ENCODE data around the gene DMRT1. TPM values are rescaled to one million over a fixed set of nuclear protein-coding genes. Genes with fewer than 3 reads are reported as not detected.

The DMRT1 gene
- total RNA-seq, 1 experiment from 2014 or later: 0.47 TPM

DNA sequence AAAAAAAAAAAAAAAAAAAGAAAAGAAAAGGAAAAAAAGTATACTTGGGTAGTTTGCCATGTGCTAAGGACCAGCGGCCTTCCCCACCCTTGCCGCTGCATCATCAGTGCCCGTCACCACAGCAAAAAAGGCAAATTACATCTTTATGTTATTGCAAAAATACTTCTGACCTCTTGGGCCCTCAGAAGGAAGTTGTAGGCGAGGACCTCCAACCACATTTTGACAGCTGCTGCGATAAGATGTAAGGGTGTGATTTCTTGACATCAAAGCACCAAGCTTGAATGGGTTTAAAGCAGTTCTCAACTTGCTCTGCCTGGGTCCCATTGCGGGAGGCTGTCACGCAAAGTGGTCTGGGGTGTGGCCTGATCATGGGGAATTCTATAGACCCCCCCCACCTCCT, 39.2 kb downstream of the DMRT1 start:
- RAD21 ChIA-PET (ENCODE audit: low non-redundant PET in 1 of 2, low total read pairs in 2 of 2, uncharacterized antibody in 2 of 2, unreplicated experiment in 2 of 2): no interaction called here
- intact Hi-C loops (cut with micrococcal nuclease): no loop called here
- no peaks in the 10 kb centered on the region for H3K9me3 ChIP-seq (ENCODE audit: control insufficient read depth in 1 of 2, insufficient read depth in 1 of 2, low read depth in 1 of 2, low read length in 2 of 2)
- H3K4me2 ChIP-seq (ENCODE audit: low read length): no peak overlapping the region
- no peak for DNase-seq (ENCODE audit: low read depth, low spot score)
- no peak overlapping the region for H3K27ac ChIP-seq (ENCODE audit: low read depth, low read length)
- no peak overlapping the region for H3K9ac ChIP-seq (ENCODE audit: low read length)
- CTCF ChIA-PET: no interaction called here
- no TSS peak for BruUV-seq (replicated peaks)
- POLR2A ChIA-PET: no interaction called here
- H3K9me2 ChIP-seq (ENCODE audit: insufficient read depth): no peaks in the 10 kb centered on the region
- H3K27me3 ChIP-seq (ENCODE audit: insufficient read depth, low read length): no peaks in the 10 kb centered on the region
- TF ChIP-seq, protein P1, sequence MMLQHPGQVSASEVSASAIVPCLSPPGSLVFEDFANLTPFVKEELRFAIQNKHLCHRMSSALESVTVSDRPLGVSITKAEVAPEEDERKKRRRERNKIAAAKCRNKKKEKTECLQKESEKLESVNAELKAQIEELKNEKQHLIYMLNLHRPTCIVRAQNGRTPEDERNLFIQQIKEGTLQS (IDR thresholded peaks at IDR 0.05): no peak
- no peak for TF ChIP-seq CBX3 (IDR thresholded peaks at IDR 0.05; ENCODE audit: low read depth)
- TF ChIP-seq SRF (IDR thresholded peaks at IDR 0.05; ENCODE audit: low read depth): no peak
- TF ChIP-seq YY1 (IDR thresholded peaks at IDR 0.05; ENCODE audit: extremely low read depth, insufficient replicate concordance, low read depth, low read length): no peak
- TF ChIP-seq FOSL1 (IDR thresholded peaks at IDR 0.05; ENCODE audit: low read depth): no peak
- no peak for TF ChIP-seq SP1 (IDR thresholded peaks at IDR 0.05; ENCODE audit: low read depth)
- TF ChIP-seq, protein P2, sequence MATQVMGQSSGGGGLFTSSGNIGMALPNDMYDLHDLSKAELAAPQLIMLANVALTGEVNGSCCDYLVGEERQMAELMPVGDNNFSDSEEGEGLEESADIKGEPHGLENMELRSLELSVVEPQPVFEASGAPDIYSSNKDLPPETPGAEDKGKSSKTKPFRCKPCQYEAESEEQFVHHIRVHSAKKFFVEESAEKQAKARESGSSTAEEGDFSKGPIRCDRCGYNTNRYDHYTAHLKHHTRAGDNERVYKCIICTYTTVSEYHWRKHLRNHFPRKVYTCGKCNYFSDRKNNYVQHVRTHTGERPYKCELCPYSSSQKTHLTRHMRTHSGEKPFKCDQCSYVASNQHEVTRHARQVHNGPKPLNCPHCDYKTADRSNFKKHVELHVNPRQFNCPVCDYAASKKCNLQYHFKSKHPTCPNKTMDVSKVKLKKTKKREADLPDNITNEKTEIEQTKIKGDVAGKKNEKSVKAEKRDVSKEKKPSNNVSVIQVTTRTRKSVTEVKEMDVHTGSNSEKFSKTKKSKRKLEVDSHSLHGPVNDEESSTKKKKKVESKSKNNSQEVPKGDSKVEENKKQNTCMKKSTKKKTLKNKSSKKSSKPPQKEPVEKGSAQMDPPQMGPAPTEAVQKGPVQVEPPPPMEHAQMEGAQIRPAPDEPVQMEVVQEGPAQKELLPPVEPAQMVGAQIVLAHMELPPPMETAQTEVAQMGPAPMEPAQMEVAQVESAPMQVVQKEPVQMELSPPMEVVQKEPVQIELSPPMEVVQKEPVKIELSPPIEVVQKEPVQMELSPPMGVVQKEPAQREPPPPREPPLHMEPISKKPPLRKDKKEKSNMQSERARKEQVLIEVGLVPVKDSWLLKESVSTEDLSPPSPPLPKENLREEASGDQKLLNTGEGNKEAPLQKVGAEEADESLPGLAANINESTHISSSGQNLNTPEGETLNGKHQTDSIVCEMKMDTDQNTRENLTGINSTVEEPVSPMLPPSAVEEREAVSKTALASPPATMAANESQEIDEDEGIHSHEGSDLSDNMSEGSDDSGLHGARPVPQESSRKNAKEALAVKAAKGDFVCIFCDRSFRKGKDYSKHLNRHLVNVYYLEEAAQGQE (IDR thresholded peaks at IDR 0.05; ENCODE audit: low read depth): no peak
- TF ChIP-seq, protein P3, sequence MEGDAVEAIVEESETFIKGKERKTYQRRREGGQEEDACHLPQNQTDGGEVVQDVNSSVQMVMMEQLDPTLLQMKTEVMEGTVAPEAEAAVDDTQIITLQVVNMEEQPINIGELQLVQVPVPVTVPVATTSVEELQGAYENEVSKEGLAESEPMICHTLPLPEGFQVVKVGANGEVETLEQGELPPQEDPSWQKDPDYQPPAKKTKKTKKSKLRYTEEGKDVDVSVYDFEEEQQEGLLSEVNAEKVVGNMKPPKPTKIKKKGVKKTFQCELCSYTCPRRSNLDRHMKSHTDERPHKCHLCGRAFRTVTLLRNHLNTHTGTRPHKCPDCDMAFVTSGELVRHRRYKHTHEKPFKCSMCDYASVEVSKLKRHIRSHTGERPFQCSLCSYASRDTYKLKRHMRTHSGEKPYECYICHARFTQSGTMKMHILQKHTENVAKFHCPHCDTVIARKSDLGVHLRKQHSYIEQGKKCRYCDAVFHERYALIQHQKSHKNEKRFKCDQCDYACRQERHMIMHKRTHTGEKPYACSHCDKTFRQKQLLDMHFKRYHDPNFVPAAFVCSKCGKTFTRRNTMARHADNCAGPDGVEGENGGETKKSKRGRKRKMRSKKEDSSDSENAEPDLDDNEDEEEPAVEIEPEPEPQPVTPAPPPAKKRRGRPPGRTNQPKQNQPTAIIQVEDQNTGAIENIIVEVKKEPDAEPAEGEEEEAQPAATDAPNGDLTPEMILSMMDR (IDR thresholded peaks at IDR 0.05 in 2 of 3, conservative IDR thresholded peaks at IDR 0.05 in 1 of 3; ENCODE audit: borderline replicate concordance in 1 of 3, insufficient read depth in 1 of 3, low read depth in 2 of 3, low read length in 2 of 3): no peak
- TF ChIP-seq POLR2AphosphoS5 (IDR thresholded peaks at IDR 0.05; ENCODE audit: low read depth, low read length): no peak
- TF ChIP-seq ELF1 (IDR thresholded peaks at IDR 0.05; ENCODE audit: borderline replicate concordance, low read depth): no peak
- TF ChIP-seq, protein P4, sequence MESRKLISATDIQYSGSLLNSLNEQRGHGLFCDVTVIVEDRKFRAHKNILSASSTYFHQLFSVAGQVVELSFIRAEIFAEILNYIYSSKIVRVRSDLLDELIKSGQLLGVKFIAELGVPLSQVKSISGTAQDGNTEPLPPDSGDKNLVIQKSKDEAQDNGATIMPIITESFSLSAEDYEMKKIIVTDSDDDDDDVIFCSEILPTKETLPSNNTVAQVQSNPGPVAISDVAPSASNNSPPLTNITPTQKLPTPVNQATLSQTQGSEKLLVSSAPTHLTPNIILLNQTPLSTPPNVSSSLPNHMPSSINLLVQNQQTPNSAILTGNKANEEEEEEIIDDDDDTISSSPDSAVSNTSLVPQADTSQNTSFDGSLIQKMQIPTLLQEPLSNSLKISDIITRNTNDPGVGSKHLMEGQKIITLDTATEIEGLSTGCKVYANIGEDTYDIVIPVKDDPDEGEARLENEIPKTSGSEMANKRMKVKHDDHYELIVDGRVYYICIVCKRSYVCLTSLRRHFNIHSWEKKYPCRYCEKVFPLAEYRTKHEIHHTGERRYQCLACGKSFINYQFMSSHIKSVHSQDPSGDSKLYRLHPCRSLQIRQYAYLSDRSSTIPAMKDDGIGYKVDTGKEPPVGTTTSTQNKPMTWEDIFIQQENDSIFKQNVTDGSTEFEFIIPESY (IDR thresholded peaks at IDR 0.05; ENCODE audit: extremely low read depth, insufficient replicate concordance, low read length): no peak
- no peak for TF ChIP-seq SIN3A (IDR thresholded peaks at IDR 0.05; ENCODE audit: low read depth)
- TF ChIP-seq, protein P5, sequence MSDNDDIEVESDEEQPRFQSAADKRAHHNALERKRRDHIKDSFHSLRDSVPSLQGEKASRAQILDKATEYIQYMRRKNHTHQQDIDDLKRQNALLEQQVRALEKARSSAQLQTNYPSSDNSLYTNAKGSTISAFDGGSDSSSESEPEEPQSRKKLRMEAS (IDR thresholded peaks at IDR 0.05): no peak
- no peak for TF ChIP-seq EZH2phosphoT487 (IDR thresholded peaks at IDR 0.05; ENCODE audit: borderline replicate concordance)
- TF ChIP-seq ZNF274 (IDR thresholded peaks at IDR 0.05; ENCODE audit: low read depth, low read length): no peak
- no peak for TF ChIP-seq CEBPB (IDR thresholded peaks at IDR 0.05; ENCODE audit: low read depth)
- no peak for TF ChIP-seq EZH2 (IDR thresholded peaks at IDR 0.05)
- TF ChIP-seq RAD21 (IDR thresholded peaks at IDR 0.05; ENCODE audit: low read depth): no peak
- no peak for TF ChIP-seq TCF7L2 (IDR thresholded peaks at IDR 0.05; ENCODE audit: borderline replicate concordance, extremely low read depth, insufficient read depth, insufficient read length)
- H3K4me1 ChIP-seq (ENCODE audit: control insufficient read depth in 1 of 2, insufficient read depth in 2 of 2, low read length in 2 of 2): no peaks in the 10 kb centered on the region
- no peaks in the 10 kb centered on the region for H4K20me1 ChIP-seq (ENCODE audit: insufficient read depth)
- no peaks in the 10 kb centered on the region for H3K79me2 ChIP-seq (ENCODE audit: insufficient read depth, low read length)
- no peak for ATAC-seq
- no peak overlapping the region for H2AFZ ChIP-seq (ENCODE audit: low read depth, low read length, poor library complexity, severe bottlenecking)
- H3K36me3 ChIP-seq (ENCODE audit: control insufficient read depth in 1 of 2, insufficient read depth in 2 of 2, low read length in 2 of 2): no peaks in the 10 kb centered on the region
- no peak overlapping the region for H3K4me3 ChIP-seq (replicated peaks in 1 of 2; ENCODE audit: low read depth in 1 of 2, low read length in 2 of 2)
